Bronchial epithelial cell (primary cell): ENCODE measurements around the gene GRIK3. TPM values are rescaled to one million over a fixed set of nuclear protein-coding genes. Genes with fewer than 3 reads are reported as not detected.
"Not testable (repeated sequence)": the region's sequence is repeated elsewhere in the genome, so short reads cannot be mapped to it uniquely, and the experiment has no call there.

Source experiments
- DNase-seq: peaks from one replicate; pipeline ENCODE4 v3.0.0-alpha.2; 2010; ENCODE audit warnings: low read depth
- FAIRE-seq: peaks from 2 replicates; lab custom pipeline; 2011; peaks lifted over from hg19 to GRCh38; lab: Jason Lieb, UNC
- H3K27me3 ChIP-seq: 2 replicates; pipeline ENCODE4 v1.5.1; 2011; ENCODE audit warnings: low read length; ENCODE audit not compliant: control insufficient read depth, insufficient read depth
- H3K36me3 ChIP-seq: 2 replicates; pipeline ENCODE4 v1.5.1; 2011; ENCODE audit warnings: low read length; ENCODE audit not compliant: control insufficient read depth, insufficient read depth
- H3K4me3 ChIP-seq: 2 replicates; pipeline ENCODE4 v1.5.1; 2011; ENCODE audit warnings: mild to moderate bottlenecking, low read depth, low read length, control low read depth
- total RNA-seq: library from RNA; depleted of rRNA; stranded (reverse); fragments of >200 nt; gene quantifications from 2 replicates; pipeline ENCODE4 v1.2.1, GENCODE V29; 2014
- TF ChIP-seq, protein P1 (sequence below): IDR thresholded peaks from 2 replicates; pipeline ENCODE4 v1.5.1; 2011; ENCODE audit warnings: mild to moderate bottlenecking, moderate library complexity, low read length, control low read depth, inconsistent platforms; ENCODE audit not compliant: insufficient read depth, severe bottlenecking

GRIK3 gene
- total RNA-seq, 1 donor from 2014 or later: under 0.01 TPM

DNA sequence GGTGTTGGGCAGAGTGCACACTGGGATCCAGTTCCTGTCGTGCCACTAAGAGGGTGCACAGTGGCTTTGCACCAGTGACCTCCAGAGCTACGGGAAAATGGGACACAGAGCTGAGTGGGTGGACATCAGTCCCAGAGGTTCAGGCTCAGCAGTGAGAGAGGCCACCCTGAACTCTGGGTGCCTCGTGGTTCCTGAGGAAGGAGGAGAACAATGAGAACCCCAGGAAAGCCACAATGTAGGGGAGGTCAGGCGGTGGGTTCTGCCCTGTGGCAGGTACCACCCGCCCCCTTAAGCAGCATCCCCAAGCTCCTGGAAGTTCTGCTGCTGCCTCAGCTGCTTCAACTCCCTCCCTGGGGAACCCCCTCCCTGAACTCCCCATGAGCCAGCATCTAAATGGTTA is 112.2 kb downstream of the GRIK3 start:
- no peaks in the 10 kb centered on the region for H3K36me3 ChIP-seq
- H3K27me3 ChIP-seq: no peaks in the 10 kb centered on the region
- DNase-seq (no peak), FAIRE-seq (no peak)
- no peak overlapping the region for H3K4me3 ChIP-seq
- TF ChIP-seq, protein P1, sequence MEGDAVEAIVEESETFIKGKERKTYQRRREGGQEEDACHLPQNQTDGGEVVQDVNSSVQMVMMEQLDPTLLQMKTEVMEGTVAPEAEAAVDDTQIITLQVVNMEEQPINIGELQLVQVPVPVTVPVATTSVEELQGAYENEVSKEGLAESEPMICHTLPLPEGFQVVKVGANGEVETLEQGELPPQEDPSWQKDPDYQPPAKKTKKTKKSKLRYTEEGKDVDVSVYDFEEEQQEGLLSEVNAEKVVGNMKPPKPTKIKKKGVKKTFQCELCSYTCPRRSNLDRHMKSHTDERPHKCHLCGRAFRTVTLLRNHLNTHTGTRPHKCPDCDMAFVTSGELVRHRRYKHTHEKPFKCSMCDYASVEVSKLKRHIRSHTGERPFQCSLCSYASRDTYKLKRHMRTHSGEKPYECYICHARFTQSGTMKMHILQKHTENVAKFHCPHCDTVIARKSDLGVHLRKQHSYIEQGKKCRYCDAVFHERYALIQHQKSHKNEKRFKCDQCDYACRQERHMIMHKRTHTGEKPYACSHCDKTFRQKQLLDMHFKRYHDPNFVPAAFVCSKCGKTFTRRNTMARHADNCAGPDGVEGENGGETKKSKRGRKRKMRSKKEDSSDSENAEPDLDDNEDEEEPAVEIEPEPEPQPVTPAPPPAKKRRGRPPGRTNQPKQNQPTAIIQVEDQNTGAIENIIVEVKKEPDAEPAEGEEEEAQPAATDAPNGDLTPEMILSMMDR: no peak

DNA sequence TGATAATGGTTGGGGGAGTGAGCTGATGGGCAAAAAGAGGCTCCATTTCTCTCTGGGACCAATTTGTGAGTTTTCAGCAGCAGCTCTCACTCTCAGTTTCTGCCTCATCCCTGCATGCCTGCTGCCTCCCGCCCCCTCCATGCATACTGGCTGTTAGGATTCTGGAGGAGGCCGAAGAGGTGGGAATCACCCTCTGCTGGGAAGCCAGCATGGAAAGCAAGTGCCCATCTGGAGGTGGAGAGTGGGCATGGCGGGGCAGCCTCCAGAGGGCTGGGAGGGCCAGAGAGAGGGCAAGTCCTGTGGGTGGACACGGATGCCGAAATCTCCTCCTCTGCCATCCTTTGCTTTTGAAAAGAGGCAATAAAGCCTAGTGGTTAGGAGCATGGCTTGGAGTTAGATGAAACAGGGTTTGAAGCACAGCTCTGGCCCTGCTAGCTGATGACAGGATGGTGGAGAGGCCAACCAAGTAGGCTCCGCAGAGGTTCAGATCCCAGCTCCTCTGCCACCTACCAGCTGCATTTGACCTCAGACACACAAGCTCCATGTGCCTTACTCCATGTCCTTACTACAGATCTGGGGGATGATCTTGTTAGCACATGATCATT is 113.4 kb downstream of the GRIK3 start:
- TF ChIP-seq, protein P1: no peak
- Histone ChIP-seq H3K36me3 (no peaks in the 10 kb centered on the region), H3K27me3 (no peaks in the 10 kb centered on the region), H3K4me3 (no peak overlapping the region)
- DNase-seq (no peak), FAIRE-seq (no peak)

DNA sequence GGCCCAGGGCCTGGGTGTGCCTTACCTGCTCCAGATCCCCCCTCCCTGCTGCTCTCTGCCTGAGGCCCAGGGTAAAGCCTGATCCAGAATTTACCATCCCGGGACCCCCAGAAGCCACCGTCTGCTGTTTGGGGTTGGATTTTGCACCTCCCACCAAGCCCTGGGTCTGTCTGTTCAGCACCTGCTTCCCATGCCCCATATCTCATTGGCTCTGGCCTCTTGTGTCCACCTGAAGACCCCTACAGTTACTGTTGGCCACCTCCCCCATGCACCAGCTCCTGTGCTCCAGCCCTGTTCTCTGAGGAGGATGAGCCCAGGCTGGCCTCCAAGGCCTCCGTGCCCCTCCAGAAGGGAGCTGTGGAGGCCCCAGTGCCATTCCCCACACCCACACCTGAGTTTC is 113.9 kb downstream of the GRIK3 start:
- no peak for DNase-seq
- no peaks in the 10 kb centered on the region for H3K27me3 ChIP-seq
- TF ChIP-seq, protein P1: no peak
- no peaks in the 10 kb centered on the region for H3K36me3 ChIP-seq
- no peak overlapping the region for H3K4me3 ChIP-seq
- no peak for FAIRE-seq

DNA sequence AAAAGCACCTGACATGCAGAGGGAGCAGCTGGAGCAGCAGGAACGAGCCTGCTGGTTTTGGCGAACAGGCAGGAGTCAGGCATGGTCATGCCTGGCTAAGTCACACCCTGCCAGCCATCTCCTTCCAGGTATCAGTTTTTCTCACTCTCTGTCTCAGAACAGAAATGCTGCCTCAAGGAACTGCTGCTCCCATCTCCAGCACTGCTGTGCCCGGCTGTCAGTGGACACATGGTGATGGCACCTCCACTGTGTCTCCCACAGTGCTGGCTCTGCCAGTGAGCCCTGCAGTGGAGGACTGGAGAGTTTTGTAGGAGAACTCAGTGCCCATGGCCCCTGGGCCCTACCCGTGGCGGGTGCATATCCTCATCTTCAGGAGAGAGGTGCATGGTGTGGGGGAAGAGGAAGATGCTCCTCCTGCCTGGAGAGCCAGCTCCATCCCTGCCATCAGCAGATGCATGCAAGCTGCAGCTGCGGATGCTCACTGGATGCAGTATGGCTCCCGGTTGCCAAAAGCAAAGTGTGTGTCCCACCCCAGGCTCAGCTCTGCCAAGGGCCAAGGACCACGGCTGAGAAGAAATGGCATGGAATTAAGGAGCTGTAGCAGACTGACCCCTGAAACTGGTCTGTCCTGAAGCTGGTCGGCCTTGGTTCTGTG is 114.7 kb downstream of the GRIK3 start:
- FAIRE-seq (no peak), DNase-seq (no peak)
- TF ChIP-seq, protein P1: no peak
- Histone ChIP-seq H3K27me3 (no peaks in the 10 kb centered on the region), H3K4me3 (no peak overlapping the region), H3K36me3 (no peaks in the 10 kb centered on the region)

DNA sequence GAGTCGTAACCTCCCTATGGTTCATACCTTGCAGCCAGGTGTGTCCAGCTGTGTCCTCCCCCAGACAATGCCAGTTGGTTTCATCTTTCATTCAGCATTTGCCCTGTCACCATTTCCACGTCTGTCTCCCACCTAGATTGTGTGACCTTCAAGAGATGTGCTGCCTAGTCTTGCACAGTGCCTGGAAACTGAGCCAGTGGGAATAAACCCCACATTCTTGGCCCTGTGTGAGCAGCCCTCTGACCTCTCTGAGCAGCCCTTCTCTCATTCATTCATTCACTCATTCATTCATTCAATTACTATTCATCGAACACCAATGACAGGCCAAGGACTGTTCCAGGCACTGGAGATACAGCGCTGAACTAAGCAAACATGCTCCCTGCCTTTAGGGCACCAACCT is 115.7 kb downstream of the GRIK3 start:
- H3K27me3 ChIP-seq: no peaks in the 10 kb centered on the region
- FAIRE-seq (peak; percentile 96), DNase-seq (no peak)
- H3K4me3 ChIP-seq: no peak overlapping the region
- H3K36me3 ChIP-seq: no peaks in the 10 kb centered on the region
- TF ChIP-seq, protein P1: no peak

DNA sequence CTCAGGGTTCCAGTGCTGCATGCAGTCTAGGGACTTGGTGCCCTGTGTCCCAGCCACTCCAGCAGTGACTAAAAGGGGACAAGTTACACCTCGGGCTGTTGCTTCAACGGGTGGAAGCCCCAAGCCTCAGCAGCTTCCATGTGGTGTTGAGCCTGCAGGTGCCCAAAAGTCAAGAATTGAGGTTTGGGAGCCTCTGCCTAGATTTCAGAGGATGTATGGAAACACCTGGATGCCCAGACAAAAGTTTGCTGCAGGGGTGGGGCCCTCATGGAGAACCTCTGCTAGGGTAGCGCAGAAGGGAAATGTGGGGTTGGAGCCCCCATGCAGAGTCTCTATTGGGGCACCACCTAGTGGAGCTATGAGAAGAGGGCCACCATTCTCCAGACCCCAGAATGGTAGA is 117.8 kb downstream of the GRIK3 start:
- H3K36me3 ChIP-seq, DNase-seq, H3K4me3 ChIP-seq, FAIRE-seq, H3K27me3 ChIP-seq: not testable (repeated sequence)
